ENCODE data around the gene CCDC144A.
"Not testable (repeated sequence)": the region's sequence is repeated elsewhere in the genome, so short reads cannot be mapped to it uniquely, and the experiment has no call there.

CCDC144A gene

GRCh38 chr17:16817940-16818339, 127.9 kb downstream of the CCDC144A start:
- DNase-seq (ENCODE audit: low read depth in 1 of 2, low spot score in 1 of 2): not testable (repeated sequence)

GRCh38 chr17:16818340-16818739, 128.3 kb downstream of the CCDC144A start:
- DNase-seq (ENCODE audit: low read depth in 1 of 2, low spot score in 1 of 2): no peak

DNA sequence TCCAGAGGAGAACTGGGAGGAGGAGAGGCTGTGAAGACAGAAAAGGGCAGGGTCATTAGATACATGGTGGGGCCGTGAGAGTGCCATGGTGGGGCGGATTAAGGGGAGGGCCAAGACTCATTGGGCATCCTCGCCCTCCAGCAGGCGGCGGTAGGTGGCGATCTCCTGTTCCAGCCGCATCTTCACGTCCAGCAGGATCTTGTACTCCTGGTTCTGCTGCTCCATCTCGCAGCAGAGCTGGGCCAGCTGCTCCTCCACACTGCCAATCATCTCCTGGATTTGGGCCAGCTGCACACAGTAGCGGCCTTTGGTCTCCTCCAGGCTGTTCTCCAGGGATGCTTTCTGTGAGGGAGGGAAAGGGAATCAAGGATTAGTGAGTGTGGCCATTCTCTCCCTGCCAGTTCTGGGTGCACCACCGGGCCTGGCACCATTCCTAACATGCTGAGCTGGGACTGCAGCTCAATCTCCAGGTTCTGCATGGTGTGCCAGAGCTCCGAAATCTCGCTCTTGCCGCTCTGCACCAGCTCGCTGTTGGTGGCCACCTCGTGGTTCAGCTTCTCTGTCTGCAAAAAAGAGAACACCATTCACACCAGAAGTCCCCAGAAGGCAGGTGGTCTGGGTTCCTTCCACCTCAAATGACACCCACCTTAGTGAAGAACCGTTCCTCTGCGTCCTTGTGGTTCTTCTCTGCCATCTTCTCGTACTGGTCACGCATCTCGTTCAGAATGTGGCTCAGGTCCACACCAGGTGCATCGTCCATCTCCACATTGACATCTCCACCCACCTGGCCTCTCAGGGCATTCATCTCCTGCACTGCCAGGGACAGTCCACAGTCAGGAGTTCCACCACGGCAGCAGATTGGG, 129.0 kb downstream of the CCDC144A start:
- no peak for DNase-seq (ENCODE audit: low read depth in 1 of 2, low spot score in 1 of 2)

- DNase-seq (ENCODE audit: low read depth in 1 of 2, low spot score in 1 of 2): no peak
Measured at GRCh38 chr17:16820161-16820877, 130.3 kb downstream of the CCDC144A start.

DNA sequence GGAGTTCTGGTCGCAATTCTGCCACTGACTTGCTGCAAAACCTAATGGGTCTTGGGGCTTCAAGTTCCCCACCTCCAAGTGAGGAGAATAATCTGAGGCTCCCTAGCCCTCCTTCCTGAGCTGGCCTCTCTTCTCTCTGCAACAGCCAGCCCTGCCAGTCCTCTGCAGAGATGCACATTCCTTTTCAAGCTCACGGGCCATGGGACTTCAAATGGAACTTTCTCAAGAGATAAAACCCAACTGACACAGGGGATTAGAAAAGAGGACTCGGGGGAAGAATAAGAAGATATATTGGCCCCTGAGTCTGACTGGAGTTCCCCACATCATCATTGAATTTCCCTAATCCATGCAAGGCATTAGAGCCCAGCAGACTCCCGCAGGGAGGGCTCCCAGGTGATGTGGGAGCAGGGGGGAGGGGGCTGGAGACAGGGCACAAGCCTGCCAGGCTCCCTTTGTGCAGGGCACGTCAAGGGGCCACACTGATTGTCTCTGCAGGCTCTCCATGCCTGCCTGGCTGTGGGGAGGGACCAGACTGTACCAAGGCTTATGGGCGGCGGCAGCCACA, 131.0 kb downstream of the CCDC144A start:
- DNase-seq (ENCODE audit: low read depth in 1 of 2, low spot score in 1 of 2): no peak

DNA sequence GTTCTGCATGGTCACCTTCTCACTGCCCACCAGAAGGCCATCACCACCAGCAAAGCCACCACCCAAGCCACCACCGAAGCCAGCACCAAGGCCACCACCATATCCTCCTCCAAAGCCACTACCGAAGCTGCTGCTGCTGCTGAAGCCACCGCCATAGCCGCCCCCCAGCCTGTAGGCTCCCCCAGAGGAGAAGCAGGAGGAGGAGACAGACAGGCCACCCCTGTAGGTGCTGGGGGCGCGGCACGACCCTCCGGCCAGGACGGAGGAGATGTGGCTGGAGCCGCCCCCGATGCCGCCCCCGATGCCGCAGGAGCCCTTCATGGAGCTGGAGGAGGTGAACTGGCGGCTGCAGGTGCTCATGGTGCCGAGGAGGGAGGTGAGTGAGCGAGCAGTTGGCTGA, 132.1 kb downstream of the CCDC144A start:
- DNase-seq (ENCODE audit: low read depth in 1 of 2, low spot score in 1 of 2): not testable (repeated sequence)

DNA sequence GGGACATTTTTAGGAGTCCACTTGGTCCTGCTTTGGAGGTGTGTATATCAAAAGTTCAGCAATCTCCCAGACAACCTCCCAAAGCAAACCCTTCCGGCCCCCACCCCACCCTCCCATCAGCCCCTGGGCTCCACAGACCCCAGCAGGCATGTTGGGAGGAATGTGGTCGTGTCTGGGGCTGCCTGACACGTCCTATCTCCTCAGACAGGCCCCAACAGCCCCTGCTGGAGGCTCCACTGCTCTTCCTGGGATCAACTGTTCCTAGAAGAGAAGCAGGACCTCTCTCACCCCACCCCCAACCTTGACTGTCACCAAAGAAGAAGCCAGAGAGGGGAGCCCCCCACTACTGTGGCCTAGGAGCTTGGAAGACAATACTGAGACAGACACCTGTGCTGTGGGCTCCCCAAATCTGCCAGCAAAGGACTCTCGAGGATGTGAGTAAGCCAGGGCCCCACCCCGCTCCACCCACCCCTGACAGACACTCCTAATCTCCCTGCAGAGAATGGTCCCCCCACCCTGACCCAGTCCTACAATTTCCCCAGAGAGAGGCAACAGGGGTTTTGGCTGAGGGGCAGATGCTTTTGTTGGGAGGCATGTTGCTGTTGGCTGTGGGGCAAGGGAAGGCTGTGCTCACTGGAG, 133.8 kb downstream of the CCDC144A start:
- DNase-seq (ENCODE audit: low read depth in 1 of 2, low spot score in 1 of 2): not testable (repeated sequence)
